ENCODE data around the gene FYCO1.

FYCO1 gene

GRCh38 chr3:45911511-45912226 lies 84.0 kb downstream of the FYCO1 start:
- DNase-seq: no peak

- no peak for DNase-seq
Measured at GRCh38 chr3:45910892-45911291, 84.7 kb downstream of the FYCO1 start.

DNA sequence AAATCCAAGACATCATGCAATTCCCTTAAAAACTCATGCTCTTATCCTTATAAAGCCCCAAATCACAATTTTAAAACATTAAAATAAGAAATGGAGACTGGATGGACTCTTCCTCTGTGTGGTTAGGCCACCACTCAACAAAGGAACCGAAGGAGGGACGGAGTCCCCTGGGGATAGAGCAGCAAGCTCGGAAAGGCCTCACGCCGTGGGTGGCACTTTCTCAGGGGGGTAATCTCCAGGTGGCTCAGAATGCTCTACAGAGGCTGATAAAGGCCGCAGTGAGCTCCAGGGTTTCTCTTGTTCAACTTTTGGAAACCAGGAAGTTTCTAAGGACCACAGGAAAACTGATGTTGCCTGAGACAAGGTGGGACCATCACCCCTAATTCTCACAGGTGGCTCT lies 86.1 kb downstream of the FYCO1 start:
- no peak for DNase-seq

- no peak for DNase-seq
Measured at GRCh38 chr3:45908761-45909160, 86.9 kb downstream of the FYCO1 start.

DNA sequence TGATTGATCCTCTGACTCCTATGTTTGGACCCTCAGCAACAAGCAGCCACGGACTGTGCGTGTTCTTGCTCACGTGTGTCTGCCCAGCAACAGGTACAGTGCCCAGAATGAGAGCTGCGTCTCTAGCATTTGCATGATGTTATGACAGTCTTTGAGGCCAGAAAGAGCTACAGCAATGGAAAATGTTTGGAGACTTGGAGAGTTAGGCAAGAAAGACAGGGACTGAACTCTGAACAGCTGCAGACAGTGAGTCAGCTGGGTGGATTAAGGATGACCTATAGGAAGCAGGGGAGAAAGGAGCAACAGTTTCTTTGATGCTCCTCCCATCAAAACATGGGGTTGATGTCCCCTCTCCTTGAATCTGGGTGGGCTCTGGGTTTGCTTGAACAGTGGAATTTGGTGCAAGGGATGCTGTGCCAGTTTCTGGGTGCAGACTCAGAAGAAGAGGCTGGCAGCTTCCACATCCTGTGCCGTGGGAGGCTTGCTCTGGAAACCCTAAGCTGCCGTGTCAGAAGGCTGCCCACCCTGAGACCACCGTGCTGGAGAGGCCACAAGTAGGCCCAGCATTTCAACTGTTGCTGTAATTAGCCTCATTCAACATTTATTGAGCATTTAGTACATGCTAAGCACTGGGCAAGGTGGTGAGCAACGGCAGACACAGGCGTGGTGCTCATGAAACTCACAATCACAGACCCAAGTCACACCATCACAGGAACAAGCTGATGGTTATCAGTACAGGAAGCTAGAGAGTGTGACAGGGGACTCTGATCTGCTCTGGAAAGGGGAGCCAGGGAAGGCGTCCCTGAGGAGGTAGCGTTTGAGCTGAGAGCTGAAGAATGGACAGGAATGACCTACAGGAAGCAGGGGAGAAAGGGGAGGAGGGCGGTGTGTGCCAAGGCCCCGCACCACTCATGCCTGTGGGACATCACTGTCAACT lies 87.6 kb downstream of the FYCO1 start:
- DNase-seq: no peak

DNA sequence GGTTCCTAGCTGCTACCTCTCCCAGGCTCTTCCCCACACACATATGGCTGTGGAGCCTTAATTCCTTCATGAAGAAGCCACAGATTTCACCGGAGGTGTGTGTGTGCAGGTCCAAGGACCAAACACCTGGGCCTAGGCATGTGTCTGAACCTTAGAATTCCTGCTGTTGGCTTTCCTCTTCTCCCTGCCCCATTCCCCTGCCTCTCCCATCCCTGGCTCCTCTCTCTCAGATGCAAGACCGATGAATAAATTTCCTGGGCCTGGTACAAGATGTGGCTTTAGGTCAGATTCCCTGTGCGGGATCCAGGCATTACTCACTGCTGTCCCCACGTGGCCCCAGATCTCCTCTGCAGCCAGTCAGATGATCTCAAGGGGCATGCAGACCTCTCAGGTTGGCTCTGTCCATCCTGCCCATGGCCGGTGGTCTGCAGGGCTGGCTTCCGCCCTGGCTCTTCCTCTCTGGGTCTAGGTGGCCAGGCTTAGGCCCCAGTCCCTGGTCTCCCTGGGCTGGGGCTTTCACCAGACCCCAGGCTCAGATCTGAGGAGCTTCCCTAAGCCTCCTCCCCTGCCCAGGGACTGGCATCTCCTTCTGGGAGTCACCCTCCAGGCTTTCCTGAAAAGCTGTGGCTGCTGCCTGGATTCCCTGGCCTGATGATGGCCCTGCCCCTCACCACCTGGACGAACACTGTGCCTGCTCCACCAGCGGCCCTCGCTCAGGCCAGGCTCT lies 88.8 kb downstream of the FYCO1 start:
- no peak for DNase-seq

- no peak for DNase-seq
Measured at GRCh38 chr3:45905755-45906154, 89.9 kb downstream of the FYCO1 start.

DNA sequence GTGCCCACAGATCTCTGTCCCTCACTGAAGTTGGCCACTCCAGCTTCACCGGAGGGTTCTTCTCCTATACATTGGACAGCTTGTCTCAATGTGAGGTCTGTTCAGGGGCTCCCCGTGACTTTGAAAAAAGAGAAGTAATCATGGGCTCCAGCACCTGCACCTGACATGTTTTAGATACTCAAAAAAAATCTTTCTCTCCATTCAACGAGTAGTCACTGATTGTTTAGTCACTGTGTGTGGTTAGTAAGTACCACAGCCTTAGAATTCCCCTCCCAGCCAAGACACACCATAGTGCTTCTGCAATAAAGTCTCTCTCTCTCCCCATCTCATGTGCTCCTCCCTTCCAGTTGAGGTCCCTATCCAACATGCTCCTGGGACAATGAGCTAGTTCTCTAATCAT lies 90.7 kb downstream of the FYCO1 start:
- DNase-seq: no peak

DNA sequence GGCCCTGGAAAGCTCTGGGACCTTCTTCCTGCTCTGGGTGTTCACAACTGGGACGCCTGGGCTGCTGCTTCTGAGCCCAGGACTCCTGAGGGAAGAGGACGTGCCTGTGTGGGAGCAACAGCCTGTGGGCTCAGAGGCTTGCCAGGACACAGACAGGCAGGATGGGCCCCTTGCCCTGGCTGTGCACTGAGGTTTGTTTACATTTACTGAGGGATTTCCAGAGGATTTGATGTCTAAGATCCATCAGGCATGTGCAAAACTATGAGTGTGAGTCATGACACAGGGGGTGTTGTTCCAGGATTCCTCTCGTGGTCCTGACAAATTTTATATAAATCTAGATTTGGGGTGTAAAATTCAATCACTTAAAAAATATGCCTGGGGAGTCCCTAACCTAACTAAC lies 98.7 kb downstream of the FYCO1 start:
- DNase-seq: no peak

DNA sequence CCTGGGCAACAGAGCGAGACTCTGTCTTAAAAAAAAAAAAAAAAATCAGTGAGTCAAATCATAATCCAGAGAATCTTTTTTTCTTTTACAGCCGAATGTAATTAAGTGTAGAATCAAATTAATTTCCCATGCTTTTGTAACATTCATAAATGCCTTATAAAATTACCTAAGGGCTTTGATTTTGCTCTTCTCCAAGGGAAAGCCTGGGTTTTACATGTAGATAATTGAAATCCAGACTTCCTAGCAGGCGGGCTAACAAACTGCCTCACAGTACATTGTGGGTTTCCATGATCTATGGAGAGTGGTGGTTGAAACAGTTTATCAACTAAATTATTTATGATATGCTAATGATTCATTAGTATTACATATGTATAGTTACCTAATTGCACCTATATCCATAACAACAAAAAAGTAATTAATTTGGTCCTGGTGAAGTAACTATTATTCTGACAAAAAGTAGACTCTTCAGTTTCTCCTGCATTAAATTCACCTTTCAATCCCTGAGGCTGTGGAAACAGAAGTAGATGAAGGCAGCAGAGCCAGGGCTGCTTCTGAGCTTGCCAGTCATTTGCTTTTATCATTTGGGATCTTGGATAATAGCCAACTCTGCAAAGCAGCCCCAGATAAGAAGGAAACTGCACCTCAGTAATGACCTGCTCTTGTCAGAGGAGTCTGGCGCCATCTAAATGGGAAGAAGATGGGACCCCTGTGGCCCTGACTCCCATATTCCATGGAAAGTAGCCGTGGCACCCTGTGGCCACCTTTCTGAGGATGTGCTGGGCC lies 99.7 kb downstream of the FYCO1 start:
- no peak for DNase-seq

DNA sequence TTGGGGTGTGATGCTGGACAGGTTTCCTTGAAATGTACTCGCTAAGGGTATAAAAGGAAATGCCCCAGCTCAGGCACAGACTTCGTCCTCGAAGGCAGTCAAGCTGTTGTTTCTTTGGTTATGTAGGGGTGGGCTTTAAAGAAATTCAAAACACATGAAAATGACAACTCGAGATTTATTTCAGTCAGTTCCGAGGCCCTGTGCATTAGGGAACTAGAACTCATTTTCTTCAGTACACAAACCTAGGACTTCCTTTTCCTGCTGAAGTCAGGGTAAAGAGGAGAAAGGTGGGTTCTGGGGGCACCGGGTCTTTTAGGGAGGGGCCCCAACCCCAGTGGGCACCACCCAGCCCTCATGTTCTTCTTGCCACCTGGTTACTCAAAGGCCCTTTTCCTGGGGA lies 101.6 kb downstream of the FYCO1 start:
- no peak for DNase-seq

GRCh38 chr3:45892161-45892560 lies 103.5 kb downstream of the FYCO1 start:
- DNase-seq: no peak

GRCh38 chr3:45890405-45890804 lies 105.2 kb downstream of the FYCO1 start:
- peak; percentile 79 for DNase-seq

- DNase-seq: no peak
Measured at GRCh38 chr3:45889337-45889736, 106.3 kb downstream of the FYCO1 start.

DNA sequence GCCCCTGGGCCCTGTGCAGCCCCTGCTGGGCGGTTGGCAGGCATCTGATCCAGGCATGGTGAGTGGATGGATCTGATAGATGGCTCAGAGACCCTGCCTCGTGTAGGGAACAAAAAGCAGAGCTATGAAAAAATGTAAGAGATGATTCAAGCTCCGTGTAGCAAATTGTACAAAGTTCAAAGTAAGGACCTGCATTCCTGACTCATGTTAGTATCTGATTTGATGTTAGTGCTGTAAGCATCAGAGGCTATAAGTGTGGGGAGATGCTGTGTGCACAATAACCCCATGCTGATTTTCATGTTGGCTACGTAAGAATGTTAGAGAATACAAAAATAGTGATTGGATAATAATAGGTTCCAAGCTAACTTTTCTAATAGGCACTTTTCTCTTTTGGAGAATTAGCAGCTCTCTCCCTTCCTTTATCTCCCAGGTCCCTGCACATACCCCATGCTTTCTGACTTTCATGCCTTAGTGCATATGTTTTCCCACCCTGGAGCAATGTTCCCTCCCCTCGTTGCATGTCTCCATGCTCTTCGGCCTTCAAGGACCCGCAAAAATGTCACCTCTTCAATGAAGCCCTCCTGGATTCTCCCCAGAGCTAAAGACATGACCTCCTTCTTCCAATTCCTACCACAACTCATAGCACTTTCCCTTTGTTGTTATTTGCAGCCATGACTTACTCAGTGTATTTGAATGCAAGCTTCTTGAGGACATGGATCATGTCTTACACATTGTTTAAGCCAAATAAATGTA lies 107.7 kb downstream of the FYCO1 start:
- DNase-seq: no peak

DNA sequence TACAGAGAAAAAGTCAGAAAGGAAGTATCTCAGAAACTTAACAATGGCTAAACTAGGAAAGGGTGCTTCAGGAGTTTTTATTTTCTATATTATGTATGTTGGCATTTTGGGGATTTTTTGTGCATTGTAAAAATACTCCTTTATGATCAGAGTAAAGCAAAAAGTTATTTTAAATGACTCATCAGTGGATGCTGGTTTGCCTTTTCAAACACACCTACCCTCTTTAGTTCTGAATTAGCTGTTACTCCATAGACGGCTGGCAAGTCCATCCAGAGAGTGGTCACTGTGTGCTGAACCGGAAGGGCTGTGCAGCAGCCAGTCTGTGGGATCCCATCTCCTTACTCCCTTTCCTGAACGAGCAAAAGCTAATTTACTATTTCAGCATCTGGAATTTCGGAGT lies 108.3 kb downstream of the FYCO1 start:
- DNase-seq: no peak

DNA sequence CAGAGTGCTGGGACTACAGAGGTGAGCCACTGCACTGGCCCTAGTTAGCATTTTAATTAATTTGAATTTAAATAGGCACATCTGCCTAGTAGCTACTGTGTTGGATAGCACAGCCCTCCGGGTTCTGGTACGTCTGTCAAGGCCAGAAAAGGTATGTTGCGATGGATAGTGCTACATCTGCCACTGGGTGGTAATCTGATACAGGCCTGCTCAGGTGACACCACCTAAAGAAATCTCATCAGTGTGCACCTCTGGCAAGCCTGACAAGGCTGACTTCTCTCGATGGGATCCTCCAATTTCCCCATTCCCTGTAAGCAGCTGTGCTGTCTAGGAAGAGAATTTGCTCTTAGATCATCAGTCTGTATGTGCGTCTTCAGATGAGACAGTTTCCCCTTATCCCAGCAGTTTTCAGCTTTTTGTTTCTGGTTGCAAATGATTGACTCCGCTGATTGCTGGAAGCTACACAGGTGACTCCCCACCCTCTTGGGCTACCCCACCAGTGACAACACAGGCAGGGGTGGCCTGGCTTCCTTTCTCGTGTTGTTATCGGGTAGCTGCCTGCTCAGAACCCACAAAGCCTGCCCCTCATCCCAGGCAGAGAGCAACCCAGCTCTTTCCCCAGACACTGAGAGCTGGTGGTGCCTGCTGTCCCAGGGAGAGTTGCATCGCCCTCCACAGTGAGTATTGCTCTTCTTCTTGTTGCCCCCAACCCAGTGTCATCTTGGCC lies 109.5 kb downstream of the FYCO1 start, which contains the start of gene CCR9:
Gene CCR9 (plus strand): TSS at position 565 of the 727 bp plus-strand sequence. CDS start 8,391 bp downstream, outside the sequence.
- DNase-seq: peak; percentile 36

GRCh38 chr3:45884368-45885201 lies 111.0 kb downstream of the FYCO1 start:
- DNase-seq: no peak

DNA sequence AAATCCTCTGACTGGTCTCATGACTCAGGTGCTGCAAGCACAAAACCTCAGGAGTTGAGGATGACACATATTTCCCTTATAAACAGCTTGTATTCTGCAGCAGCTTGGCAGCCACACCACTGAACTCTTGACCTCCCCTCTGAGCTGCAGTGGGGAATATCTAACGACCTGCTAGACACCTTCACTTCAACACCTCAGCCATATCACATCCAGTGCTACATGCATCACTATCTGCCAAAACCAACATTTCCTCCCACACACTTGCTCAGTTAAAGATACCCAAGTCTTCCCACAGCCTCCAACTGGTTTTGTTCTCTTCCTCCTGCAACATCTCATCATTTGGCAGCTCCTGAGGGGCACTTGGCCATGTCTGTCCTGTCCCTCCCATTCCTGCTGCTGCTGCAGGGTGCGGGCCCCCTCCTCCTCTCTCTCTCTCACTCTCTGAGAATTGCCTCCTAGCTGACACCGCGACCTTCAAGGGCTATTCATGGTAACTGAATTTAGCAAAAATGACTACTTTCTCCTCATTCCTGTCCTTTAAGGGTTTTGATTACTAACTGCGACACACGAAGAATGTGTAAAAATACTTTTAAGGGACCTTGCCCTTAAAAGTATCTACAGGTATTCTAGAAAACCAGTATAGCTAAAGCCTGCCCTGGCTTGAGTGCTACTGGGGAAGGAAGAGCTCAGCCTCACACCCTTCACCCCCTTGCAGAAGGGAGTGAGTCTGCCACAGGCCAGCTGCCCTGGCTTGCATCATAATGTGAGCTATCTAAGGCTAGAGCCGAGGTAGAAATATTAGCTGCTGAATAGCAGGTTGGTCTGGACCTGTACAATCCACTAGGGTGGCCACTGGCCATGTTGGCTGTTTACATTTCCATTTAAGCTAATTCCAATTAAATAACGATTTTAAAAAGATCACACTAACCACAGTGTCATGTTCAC lies 114.3 kb downstream of the FYCO1 start:
- DNase-seq: no peak
